Panc1 (cell line): ENCODE results near the gene ALDH16A1.

Experiments
- TCF7L2 ChIP-seq: IDR thresholded peaks from 2 replicates; pipeline ENCODE4 v1.6.1; 2011; ENCODE audit warnings: mild to moderate bottlenecking, low read depth, low read length, inconsistent platforms
- TF ChIP-seq, protein P1 (sequence below): fragments of 450-650 bp; IDR thresholded peaks from 2 replicates; pipeline ENCODE4 v1.5.1; 2017; ENCODE audit warnings: mild to moderate bottlenecking
- TF ChIP-seq, protein P2 (sequence below), 2 experiments: IDR thresholded peaks; 2 replicates each; pipeline ENCODE4 v1.6.1; 2011 to 2012; ENCODE audit warnings: low read depth in 2 of 2, control low read depth in 1 of 2, low read length in 1 of 2, mild to moderate bottlenecking in 1 of 2, moderate library complexity in 1 of 2; ENCODE audit not compliant: insufficient read depth in 1 of 2

DNA sequence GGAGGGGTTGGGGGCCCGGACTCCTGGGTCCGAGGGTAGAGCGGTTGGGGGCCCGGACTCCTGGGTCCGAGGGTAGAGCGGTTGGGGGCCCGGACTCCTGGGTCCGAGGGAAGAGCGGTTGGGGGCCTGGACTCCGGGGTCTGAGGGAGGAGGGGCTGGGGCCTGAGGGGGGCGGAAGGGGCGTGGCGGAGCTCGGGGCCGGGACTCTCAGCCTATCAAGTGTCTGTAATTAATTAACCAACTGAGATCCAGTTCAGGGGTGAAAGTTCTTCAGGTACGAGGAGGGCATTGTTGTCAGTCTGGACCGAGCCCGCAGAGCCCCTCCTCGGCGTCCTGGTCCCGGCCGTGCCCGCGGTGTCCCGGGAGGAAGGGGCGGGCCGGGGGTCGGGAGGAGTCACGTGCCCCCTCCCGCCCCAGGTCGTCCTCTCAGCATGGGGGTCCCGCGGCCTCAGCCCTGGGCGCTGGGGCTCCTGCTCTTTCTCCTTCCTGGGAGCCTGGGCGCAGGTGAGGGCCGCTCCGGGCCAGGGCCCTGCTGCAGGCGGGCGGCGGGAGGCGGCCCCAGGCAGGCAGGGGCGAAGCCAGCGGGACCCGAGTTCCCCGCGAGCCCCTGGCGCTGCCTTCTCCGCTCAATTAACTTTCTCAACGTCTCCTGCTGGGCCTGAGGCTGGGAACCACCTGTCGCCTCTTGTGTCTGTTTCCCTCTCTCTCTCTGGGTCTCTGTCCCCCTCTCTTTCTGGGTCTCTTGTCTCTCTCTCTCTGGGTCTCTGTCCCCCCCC is 60.1 kb downstream of the ALDH16A1 start:
- TF ChIP-seq, protein P1, sequence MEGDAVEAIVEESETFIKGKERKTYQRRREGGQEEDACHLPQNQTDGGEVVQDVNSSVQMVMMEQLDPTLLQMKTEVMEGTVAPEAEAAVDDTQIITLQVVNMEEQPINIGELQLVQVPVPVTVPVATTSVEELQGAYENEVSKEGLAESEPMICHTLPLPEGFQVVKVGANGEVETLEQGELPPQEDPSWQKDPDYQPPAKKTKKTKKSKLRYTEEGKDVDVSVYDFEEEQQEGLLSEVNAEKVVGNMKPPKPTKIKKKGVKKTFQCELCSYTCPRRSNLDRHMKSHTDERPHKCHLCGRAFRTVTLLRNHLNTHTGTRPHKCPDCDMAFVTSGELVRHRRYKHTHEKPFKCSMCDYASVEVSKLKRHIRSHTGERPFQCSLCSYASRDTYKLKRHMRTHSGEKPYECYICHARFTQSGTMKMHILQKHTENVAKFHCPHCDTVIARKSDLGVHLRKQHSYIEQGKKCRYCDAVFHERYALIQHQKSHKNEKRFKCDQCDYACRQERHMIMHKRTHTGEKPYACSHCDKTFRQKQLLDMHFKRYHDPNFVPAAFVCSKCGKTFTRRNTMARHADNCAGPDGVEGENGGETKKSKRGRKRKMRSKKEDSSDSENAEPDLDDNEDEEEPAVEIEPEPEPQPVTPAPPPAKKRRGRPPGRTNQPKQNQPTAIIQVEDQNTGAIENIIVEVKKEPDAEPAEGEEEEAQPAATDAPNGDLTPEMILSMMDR: no peak
- TF ChIP-seq, protein P2, sequence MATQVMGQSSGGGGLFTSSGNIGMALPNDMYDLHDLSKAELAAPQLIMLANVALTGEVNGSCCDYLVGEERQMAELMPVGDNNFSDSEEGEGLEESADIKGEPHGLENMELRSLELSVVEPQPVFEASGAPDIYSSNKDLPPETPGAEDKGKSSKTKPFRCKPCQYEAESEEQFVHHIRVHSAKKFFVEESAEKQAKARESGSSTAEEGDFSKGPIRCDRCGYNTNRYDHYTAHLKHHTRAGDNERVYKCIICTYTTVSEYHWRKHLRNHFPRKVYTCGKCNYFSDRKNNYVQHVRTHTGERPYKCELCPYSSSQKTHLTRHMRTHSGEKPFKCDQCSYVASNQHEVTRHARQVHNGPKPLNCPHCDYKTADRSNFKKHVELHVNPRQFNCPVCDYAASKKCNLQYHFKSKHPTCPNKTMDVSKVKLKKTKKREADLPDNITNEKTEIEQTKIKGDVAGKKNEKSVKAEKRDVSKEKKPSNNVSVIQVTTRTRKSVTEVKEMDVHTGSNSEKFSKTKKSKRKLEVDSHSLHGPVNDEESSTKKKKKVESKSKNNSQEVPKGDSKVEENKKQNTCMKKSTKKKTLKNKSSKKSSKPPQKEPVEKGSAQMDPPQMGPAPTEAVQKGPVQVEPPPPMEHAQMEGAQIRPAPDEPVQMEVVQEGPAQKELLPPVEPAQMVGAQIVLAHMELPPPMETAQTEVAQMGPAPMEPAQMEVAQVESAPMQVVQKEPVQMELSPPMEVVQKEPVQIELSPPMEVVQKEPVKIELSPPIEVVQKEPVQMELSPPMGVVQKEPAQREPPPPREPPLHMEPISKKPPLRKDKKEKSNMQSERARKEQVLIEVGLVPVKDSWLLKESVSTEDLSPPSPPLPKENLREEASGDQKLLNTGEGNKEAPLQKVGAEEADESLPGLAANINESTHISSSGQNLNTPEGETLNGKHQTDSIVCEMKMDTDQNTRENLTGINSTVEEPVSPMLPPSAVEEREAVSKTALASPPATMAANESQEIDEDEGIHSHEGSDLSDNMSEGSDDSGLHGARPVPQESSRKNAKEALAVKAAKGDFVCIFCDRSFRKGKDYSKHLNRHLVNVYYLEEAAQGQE (IDR thresholded peaks at IDR 0.05; ENCODE audit: insufficient read depth in 1 of 2, low read depth in 2 of 2, low read length in 1 of 2): no peak
- TF ChIP-seq TCF7L2: no peak
